GM12878 (cell line): ENCODE results near the gene PRDX3. TPM values are rescaled to one million over a fixed set of nuclear protein-coding genes. Genes with fewer than 3 reads are reported as not detected.
A peak's percentile ranks its signal among the peaks of the same experiment; 100 is the strongest.

Source experiments
- BHLHE40 ChIP-seq, 2 experiments: fragments of 450-650 bp in 1 of 2; IDR thresholded peaks; 2 replicates each; pipeline ENCODE4 v1.6.1; 2011 to 2017; ENCODE audit warnings: low read depth in 2 of 2, borderline replicate concordance in 1 of 2, improper control_type of control experiment in 1 of 2, low read length in 1 of 2, mild to moderate bottlenecking in 1 of 2
- BRCA1 ChIP-seq: IDR thresholded peaks from 2 replicates; pipeline ENCODE4 v1.6.1; 2011; ENCODE audit warnings: low read depth, low read length, improper control_type of control experiment
- EP300 ChIP-seq, 2 experiments: fragments of 150-350 bp in 1 of 2; IDR thresholded peaks; 2 replicates each; pipeline ENCODE4 v1.6.1; 2011 to 2012; ENCODE audit warnings: low read depth in 2 of 2, low read length in 2 of 2, borderline replicate concordance in 1 of 2, improper control_type of control experiment in 1 of 2, inconsistent platforms in 1 of 2; ENCODE audit not compliant: control insufficient read depth in 1 of 2
- FOXK2 ChIP-seq: fragments of 450-650 bp; IDR thresholded peaks from 2 replicates; pipeline ENCODE4 v1.6.1; 2017; ENCODE audit warnings: mild to moderate bottlenecking, moderate library complexity
- HDAC6 ChIP-seq: fragments of 200-600 bp; sonication (generic); IDR thresholded peaks from one replicate; pipeline ENCODE4 v1.8.0; 2017; ENCODE audit warnings: antibody characterized with exemption; ENCODE audit not compliant: unreplicated experiment
- IKZF1 ChIP-seq: fragments of 450-650 bp; conservative IDR thresholded peaks from 2 replicates; pipeline ENCODE4 v1.6.1; 2017; ENCODE audit warnings: antibody characterized with exemption, mild to moderate bottlenecking
- IKZF2 ChIP-seq, 2 experiments: fragments of 450-650 bp; IDR thresholded peaks; 2 replicates each; pipeline ENCODE4 v1.6.1; 2017; ENCODE audit warnings: mild to moderate bottlenecking in 2 of 2, moderate library complexity in 2 of 2
- IRF3 ChIP-seq: fragments of 450-650 bp; IDR thresholded peaks from 2 replicates; pipeline ENCODE4 v1.6.1; 2014; ENCODE audit warnings: mild to moderate bottlenecking
- IRF4 ChIP-seq: IDR thresholded peaks from 2 replicates; pipeline ENCODE4 v1.6.1; 2011; ENCODE audit warnings: low read depth, low read length
- IRF5 ChIP-seq: fragments of 450-650 bp; IDR thresholded peaks from 2 replicates; pipeline ENCODE4 v1.6.1; 2017; ENCODE audit warnings: borderline replicate concordance
- MTA3 ChIP-seq: IDR thresholded peaks from 2 replicates; pipeline ENCODE4 v1.6.1; 2012; ENCODE audit warnings: low read length, inconsistent platforms, borderline replicate concordance
- NBN ChIP-seq: fragments of 450-650 bp; IDR thresholded peaks from 2 replicates; pipeline ENCODE4 v1.6.1; 2016
- NFXL1 ChIP-seq: fragments of 450-650 bp; IDR thresholded peaks from 2 replicates; pipeline ENCODE4 v1.6.1; 2017; ENCODE audit warnings: antibody characterized with exemption, mild to moderate bottlenecking, borderline replicate concordance
- NFYA ChIP-seq: IDR thresholded peaks from 2 replicates; pipeline ENCODE4 v1.6.1; 2011; ENCODE audit warnings: low read depth, mild to moderate bottlenecking, low read length, improper control_type of control experiment, borderline replicate concordance
- POU2F2 ChIP-seq: IDR thresholded peaks from 3 replicates; pipeline ENCODE4 v1.6.1; 2011; ENCODE audit warnings: low read depth, mild to moderate bottlenecking, low read length, borderline replicate concordance
- SMARCA5 ChIP-seq: fragments of 450-650 bp; IDR thresholded peaks from 2 replicates; pipeline ENCODE4 v1.6.1; 2017; ENCODE audit warnings: mild to moderate bottlenecking
- SMC3 ChIP-seq: IDR thresholded peaks from 2 replicates; pipeline ENCODE4 v1.6.1; 2011; ENCODE audit warnings: low read length, improper control_type of control experiment, borderline replicate concordance
- SUZ12 ChIP-seq: fragments of 200-600 bp; sonication (generic); IDR thresholded peaks from one replicate; pipeline ENCODE4 v1.6.1; 2018; ENCODE audit warnings: antibody characterized with exemption, mild to moderate bottlenecking; ENCODE audit not compliant: unreplicated experiment
- ZBTB4 ChIP-seq: fragments of 450-650 bp; formaldehyde crosslinking; IDR thresholded peaks from 2 replicates; pipeline ENCODE4 v1.4.0; 2022; ENCODE audit warnings: mild to moderate bottlenecking, moderate library complexity
- ZNF274 ChIP-seq: IDR thresholded peaks from one replicate; pipeline ENCODE4 v1.8.0; 2011; ENCODE audit not compliant: insufficient read length, insufficient read depth
- ZNF687 ChIP-seq: fragments of 450-650 bp; IDR thresholded peaks from 2 replicates; pipeline ENCODE4 v1.6.1; 2017; ENCODE audit warnings: mild to moderate bottlenecking, moderate library complexity
- polyA plus RNA-seq, 11 experiments: library from polyadenylated mRNA; depleted of rRNA in 4 of 11; unstranded in 6 of 11; stranded (reverse) in 5 of 11; fragments of >200 nt; fragmentation: Nextera tagmentation in 4 of 11; fragmentation: Illumina TruSeq in 1 of 11; extraction: Ambion mirVana in 4 of 11; extraction: Trizol in 1 of 11; gene quantifications; 1 replicate in 1 of 11; 2 replicates in 10 of 11; pipeline versions ENCODE4 v1.2.1 to v1.2.3, GENCODE V29; 2011 to 2016; ENCODE audit warnings: inconsistent platforms in 2 of 11, missing spikeins in 2 of 11, low read depth in 1 of 11
- total RNA-seq, 4 experiments: library from RNA; depleted of rRNA in 3 of 4; stranded (reverse); fragments of >200 nt in 3 of 4; fragmentation: Illumina TruSeq in 1 of 4; extraction: Trizol in 1 of 4; gene quantifications; 2 replicates each; pipeline versions ENCODE4 v1.2.1 to v1.2.3, GENCODE V29; 2013 to 2021

PRDX3 gene
- total and polyA plus RNA-seq, 10 of the 15 experiments (the other 5 are each of a cell fraction or from before 2014, with no cell fraction given) = 195 to 1,431 (median 398) TPM

- peak; percentile 35; the same call in 1 of the 2 replicates for TF ChIP-seq ZNF687
- TF ChIP-seq NBN = no peak
- TF ChIP-seq IRF3 = no peak
- no peak for TF ChIP-seq IRF5
- peak in 1 of 2 experiments; percentile 26; a peak in 1 of 4 replicates for TF ChIP-seq BHLHE40 (IDR thresholded peaks at IDR 0.05; ENCODE audit: borderline replicate concordance in 1 of 2, low read depth in 2 of 2, low read length in 1 of 2)
- TF ChIP-seq IKZF2 (IDR thresholded peaks at IDR 0.05) = peak; percentile 88 to 89
- no peak for TF ChIP-seq HDAC6
- TF ChIP-seq MTA3 = no peak
- no peak for TF ChIP-seq SMC3
- no peak for TF ChIP-seq EP300 (IDR thresholded peaks at IDR 0.05; ENCODE audit: borderline replicate concordance in 1 of 2, control insufficient read depth in 1 of 2, low read depth in 2 of 2, low read length in 2 of 2)
- TF ChIP-seq SUZ12 = no peak
- no peak for TF ChIP-seq NFXL1
- TF ChIP-seq FOXK2 = no peak
- TF ChIP-seq SMARCA5 = no peak
- TF ChIP-seq IKZF1 = peak; percentile 92
- TF ChIP-seq POU2F2 = no peak
- no peak for TF ChIP-seq IRF4
- TF ChIP-seq BRCA1 = no peak
- no peak for TF ChIP-seq ZBTB4 (CRISPR knock-in tag)
- no peak for TF ChIP-seq ZNF274
- no peak for TF ChIP-seq NFYA
Measured at GRCh38 chr10:119189811-119190282, 11.2 kb upstream of the PRDX3 start (continued).
